ENCODE results near the gene NPTX2.
"Not testable (repeated sequence)": the region's sequence is repeated elsewhere in the genome, so short reads cannot be mapped to it uniquely, and the experiment has no call there.

The NPTX2 gene, protein sequence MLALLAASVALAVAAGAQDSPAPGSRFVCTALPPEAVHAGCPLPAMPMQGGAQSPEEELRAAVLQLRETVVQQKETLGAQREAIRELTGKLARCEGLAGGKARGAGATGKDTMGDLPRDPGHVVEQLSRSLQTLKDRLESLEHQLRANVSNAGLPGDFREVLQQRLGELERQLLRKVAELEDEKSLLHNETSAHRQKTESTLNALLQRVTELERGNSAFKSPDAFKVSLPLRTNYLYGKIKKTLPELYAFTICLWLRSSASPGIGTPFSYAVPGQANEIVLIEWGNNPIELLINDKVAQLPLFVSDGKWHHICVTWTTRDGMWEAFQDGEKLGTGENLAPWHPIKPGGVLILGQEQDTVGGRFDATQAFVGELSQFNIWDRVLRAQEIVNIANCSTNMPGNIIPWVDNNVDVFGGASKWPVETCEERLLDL

DNA sequence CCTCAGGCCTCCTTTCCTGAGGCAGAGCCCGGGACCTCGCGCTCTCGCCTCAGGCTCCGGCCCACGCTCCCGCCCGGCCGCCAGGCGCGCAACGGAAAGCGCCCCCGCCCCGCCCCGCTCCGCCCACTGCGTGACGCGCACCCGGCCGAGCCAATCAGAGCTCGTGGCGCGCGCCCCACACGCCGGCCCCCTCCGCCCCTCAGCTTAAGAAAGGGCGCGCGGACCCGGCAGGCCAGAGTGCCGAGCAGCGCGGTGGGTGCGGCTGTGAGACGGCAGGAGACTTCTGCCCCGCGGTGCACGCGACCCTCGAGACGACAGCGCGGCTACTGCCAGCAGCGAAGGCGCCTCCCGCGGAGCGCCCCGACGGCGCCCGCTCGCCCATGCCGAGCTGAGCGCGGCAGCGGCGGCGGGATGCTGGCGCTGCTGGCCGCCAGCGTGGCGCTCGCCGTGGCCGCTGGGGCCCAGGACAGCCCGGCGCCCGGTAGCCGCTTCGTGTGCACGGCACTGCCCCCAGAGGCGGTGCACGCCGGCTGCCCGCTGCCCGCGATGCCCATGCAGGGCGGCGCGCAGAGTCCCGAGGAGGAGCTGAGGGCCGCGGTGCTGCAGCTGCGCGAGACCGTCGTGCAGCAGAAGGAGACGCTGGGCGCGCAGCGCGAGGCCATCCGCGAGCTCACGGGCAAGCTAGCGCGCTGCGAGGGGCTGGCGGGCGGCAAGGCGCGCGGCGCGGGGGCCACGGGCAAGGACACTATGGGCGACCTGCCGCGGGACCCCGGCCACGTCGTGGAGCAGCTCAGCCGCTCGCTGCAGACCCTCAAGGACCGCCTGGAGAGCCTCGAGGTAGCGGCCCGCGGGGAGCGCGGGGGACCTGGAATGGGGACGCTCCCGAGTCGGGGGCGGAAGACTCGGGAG, at the start of gene NPTX2:
Gene NPTX2 (plus strand): TSS at position 235 of the 909 bp plus-strand sequence. CDS start 177 bp downstream, at position 412.
- DNase-seq, result peak; percentile 12

DNA sequence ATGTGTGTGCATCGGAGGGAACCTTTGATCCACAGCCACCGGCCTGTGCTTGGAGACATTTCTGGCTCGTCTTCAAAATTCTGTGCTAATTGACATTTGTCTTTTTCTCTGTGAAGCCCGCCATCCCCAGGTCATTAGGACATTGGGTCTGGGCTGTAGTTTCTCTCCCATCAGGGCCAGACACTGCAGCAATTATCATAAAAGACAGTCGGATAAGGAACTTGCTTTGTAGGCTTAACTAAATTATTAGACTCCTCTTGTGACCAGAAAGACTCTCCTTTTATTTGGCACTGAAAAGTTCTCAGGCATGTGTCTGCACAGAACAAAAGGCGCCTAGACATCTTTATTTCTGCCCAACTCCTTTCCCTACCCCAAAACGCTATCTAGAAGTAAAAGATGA, 49.1 kb upstream of the NPTX2 start:
- no peak for DNase-seq

DNA sequence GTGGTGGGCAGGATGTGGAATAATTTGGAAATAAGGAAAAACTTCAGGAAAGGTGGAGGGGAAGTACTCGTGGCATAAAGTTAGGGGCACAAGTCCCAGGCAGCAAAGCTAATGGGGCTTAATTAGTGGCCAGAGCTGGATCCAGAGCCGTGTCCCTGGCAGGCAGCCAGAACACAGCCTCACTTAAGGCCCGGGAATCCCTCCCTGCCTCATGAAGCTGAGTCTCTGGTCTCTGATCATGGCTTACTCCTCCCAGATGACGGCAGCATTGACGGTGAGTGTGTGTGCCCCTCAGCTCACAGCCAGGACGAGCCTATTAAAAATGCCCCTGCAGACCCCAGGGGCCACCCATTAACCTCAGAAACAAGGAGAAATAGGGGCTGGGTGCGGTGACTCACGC, 48.2 kb upstream of the NPTX2 start:
- DNase-seq, result no peak

DNA sequence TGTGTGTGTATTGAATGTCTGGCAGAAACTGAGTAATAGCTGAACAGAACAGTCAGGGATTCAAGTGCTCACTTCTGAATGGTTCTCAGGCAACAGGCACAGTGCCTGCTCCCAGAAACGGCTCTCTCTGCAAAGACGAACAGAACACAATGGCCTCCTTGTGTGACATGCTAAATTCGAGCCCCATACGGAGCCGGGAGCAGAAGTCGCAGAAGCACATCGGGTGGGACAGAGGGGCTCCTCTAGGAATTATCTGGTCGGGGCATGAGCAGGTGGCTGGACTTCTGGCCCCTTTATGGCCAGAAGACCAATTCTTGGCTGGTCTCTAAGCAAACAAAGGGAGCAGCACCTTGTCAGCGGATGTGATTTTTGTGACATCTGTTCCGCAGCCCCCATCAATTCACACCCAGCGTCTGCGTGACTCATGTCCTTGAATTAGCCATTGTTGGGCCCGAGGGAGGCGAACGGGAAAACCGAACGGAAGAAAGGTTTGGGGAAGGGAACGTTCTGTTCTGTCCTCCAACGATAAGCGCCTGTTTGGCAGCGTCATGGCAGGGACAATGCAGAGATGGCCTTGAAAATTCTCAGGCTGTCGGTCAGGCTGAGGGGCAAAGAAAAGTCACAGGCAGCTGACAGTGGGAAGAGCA, 47.3 kb upstream of the NPTX2 start:
- no peak for DNase-seq

DNA sequence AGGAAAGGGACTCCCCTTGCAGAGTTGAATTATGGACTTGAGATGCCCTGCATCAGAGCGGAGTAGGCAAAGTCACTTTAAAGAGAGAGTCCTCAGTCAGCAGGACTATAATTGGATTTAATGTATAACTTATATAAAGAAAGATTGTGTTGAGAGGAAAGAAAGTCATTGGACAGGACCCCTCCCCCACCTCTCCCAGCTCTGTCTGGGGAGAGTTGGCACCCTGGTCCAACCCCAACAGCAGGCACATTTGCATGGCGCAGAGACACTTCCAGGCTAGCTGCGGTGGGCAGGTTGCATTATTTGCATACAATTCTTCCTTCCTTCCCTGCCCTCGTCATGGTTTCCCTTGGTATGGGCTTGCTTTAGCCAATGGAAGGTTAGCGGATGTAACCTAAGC, 46.1 kb upstream of the NPTX2 start:
- DNase-seq, result no peak

DNA sequence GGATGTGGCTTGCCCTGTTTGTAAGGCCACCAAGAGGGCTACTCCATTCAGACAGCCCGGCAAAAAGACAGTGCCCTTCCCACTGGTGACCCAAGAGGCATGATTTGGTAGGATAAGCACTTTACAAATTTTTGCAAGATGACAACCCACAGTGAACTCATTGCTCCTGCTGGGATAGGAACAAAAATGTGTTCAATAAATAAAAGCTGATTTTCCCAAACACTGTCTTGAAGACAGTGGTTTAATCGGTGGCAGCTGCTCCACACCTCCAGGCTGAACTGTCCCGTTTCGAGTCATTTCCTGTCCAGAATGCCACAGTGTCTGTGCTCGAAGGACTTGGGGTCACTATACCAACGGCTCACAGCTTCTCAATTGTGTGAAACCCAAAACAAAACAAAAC, 45.1 kb upstream of the NPTX2 start:
- no peak for DNase-seq

DNA sequence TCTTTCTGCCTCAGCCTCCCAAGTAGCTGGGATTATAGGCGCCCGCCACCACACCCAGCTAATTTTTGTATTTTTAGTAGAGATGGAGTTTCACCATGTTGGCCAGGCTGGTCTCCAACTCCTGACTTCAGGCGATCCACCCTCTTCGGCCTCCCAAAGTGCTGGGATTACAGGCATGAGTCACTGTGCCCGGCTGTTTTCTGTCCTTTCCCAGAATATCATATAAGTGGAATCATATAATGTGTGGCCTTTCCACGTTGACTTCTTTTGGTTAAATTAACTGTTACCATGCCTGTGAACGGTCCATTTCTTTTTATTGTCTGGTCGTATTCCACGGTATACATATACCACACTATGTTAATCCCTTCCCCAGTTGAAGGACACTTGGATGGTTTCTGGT, 44.4 kb upstream of the NPTX2 start:
- not testable (repeated sequence) for DNase-seq

DNA sequence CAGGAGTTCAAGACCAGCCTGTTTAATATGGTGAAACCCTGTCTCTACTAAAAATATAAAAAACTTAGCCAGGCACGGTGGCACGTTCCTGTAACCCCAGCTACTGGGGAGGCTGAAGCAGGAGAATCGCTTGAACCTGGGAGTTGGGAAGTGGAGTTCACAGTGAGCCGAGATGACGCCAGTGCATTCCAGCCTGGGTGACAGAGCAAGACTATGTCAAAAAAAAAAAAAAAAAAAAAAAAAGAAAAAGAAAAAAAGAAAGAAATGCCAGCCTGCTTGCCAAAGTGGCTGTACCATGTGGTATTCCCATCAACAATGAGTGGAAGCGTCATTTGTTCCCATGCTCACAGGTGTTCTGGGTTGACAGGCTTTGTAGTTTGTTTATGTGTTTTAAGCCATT, 43.3 kb upstream of the NPTX2 start:
- no peak for DNase-seq

DNA sequence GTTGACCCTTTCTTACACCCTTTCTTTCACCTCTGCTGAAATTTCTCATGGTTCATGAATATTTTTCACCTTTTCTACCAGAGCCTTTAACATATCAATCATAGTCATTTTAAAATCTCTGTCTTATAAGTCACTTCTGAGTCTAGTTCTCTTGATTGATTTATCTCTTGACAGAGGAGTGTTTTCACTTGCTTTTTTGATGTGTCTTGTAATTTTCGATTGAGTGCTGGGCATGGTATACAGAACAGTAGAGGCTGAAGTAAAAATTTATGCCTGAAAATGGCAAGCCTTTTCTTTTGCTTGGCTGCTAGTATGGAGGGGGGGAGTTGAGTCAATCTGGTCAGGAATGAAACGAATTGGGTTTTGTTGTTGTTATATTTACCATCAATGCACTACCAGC, 41.2 kb upstream of the NPTX2 start:
- DNase-seq, result no peak

DNA sequence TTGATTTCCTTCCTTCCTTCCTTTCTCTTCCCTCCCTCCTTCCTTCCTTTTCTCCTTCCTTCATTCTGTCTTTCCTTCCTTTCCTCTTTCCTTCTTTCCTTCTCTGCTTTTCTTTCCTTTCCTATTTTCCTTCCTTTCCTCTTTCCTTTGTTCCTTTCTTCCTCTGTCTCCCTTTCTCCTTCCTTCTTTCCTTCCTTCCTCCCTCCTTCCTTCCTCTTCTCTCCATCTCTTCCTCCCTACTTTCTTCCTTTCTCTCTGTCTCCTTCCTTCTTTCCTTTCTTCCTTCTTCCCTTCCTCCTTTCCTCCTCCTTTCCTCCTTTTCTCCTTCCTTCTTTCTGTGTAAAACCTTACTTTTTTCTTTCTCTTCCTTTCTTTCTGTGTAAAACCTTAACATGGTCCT, 32.3 kb upstream of the NPTX2 start:
- DNase-seq, result no peak

DNA sequence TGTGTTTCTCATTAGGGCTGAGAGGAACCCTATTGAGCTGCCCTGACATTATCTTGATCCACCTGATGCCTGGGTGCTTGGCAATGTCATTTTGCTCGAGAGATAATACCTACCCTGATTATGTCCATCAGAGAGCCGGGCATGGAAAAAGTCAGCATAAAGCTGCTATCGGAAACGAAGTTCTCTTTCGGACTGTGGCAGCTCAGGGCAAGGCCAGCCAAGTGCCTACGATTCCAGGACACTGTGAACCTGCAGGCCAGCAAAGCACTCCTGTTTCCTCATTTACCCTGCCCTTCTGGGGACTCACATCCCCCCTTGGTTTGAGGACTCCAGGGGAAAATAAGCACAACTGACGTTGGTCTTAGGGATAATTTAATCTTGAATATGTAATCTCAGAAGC, 25.2 kb upstream of the NPTX2 start:
- no peak for DNase-seq

DNA sequence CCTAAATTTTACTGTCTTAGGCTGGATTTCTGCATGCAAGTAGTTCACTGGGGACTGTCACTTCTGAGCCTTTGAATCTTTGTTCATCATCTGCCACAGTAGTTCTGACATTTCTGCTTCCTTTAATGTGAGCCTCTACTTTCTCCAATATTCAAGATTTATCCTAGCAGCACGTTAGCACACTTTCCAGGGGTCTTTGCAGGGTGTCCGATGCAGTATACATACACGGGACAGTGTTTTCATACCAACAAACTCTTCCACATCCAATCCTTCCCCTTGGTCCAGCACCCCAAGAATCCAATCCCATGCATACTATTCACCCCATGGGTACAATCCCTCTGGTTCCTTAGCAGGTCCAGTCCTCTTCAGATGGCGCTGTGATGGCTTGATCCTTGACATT, 22.7 kb upstream of the NPTX2 start:
- no peak for DNase-seq

DNA sequence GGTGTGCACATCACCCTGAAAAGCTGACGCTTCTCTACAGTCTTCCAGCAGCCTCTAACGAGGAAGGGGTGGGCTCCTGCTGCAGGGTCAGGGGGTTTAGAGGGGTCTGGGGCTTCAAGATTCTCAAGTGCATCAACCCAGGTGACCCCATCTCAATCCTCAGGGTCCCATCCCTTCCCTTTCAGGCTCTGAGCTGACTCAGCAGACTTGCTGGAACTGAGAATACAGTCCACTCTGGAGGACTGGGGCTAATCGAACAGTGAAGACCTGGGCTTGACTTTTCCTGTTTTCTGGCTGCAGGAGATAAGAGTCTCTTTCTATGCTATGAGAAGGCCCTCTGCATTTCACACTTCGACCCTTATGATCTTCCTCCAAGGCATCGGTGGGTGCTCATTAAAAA, 22.3 kb upstream of the NPTX2 start:
- no peak for DNase-seq

DNA sequence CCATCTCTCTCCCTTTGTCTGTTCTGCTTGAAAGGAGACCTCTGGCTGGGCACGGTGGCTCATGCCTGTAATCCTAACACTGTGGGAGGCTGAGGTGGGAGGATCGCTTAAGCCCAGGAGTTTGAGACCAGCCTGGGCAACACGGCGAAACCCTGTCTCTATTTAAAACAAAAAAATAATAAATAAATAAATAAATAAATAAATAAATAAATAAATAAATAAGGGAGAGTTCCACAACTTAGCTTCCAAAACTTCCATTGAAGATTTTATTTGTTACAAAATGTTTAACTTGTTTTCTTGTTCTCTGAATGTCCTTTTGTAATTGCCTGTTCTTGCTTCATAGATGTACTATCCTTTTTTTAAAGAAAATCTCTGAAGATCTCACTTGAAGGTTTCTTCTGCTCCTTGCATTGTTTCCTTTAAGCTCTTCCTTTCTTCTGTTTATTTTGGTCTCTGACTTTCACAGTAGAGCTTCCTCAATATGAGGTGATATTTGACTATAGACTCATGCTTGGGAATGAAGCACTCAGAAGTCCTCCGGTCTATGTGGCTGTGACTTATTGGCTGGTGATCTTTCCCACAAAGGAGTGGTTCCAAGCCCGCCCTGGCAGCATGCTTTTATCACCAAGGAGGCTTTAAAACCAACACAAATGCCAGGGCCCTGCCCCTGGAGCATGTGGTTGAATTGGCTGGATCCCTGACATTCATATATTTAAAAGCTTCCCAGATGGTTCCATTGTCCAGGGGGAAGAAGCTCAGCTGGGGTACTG, 18.1 kb upstream of the NPTX2 start:
- no peak for DNase-seq

DNA sequence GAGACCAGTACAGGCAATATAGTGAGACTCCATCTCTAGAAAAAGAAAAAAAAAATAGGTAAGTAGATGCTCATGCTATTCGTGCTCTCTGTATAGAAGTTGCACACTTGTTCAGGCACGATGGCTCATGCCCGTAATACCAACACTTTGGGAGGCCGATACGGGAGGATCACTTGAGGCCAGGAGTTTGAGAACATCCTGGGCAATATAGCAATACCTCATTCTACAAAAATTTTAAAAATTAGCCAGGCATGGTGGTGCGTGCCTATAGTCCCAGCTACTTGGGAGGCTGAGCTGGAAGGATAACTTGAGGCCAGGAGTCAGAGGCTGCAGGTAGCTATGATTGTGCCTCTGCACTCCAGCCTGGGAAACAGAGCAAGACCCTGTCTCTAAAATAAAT, 17.2 kb upstream of the NPTX2 start:
- DNase-seq, result no peak

DNA sequence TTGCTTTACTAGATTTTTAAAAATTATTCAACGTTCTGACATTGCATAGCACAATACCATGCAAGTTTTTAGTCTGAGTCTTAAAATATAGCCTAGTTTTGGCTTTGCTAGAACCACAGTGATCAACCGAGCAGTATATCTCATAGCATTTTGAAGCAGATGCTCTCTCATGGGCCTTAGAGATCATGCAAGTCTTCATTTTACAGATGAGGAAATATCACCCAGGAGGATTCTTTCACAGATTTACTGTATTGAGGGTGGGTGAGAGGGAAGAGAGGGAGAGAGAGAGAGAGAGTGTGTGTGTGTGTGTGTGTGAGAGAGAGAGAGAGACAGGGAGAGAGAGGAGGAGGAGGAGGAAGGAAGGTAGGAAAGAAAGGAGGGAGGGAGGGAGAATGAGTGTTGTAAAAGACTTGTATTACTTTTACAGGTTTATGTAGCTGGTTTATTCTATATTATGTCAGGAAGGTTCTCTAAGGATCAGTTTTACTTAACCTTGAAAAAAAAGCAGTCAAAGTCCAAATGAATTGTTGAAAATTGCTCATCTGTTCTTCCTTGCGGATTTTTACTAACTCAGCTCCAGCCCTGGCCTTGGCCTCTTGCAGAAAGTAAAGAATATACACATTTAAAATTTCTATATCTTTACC, 14.2 kb upstream of the NPTX2 start:
- DNase-seq, result no peak

DNA sequence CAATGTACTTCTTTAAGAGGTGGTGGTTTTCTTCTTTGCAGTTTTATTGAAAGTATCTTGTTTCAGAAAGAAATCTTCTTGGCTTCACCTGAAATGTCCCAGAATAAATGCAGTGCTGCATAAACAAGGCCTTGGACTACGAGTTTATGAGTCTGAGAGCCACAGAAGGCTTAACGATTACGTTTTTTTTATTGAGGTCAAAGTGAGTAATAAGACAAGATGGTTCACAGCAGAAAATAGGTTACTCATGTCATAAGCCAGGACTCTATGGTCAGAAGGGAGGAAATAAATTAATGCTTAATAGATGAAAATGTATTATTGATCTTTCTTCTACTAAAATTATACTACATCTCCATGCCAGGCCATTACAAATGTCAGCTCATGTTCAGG, 13.7 kb upstream of the NPTX2 start:
- DNase-seq, result no peak

DNA sequence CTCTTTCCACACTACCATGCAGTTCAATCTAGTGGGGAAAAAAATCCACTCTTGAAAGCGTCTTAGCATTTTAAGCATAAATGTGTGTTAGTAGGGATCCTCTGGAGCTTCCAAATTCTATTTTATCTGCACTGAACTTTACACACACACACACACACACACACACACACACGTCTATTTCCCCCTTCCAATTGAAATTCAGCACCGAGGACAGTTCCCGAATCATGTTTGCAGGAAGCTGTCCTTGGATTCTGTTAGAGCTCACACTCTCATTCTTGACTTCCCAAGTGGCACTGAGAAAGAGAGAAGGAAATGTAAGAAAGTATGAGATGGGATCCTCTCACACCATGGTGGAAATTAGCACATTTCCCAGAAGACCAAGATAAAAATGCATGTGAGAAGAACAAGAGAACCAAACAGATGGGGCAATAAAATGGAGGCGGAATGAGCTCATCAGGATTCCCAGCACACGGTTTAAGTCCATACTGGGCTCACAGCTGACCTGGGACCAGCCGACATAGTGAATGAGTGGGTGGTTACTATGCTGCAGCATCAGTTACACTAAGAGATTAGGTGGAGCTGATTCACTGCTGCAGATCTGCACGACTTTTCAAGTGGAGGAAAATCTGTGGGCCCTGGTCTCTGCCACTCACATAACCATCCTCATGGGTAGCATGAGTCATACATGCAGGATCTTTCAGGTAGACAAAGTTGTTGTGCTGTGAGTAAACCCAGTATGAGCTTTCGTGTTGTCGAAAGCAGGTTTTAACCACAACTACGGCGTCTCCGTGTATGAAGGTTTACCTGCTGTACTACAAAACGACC, 3.3 kb upstream of the NPTX2 start:
- DNase-seq, result peak; percentile 30

DNA sequence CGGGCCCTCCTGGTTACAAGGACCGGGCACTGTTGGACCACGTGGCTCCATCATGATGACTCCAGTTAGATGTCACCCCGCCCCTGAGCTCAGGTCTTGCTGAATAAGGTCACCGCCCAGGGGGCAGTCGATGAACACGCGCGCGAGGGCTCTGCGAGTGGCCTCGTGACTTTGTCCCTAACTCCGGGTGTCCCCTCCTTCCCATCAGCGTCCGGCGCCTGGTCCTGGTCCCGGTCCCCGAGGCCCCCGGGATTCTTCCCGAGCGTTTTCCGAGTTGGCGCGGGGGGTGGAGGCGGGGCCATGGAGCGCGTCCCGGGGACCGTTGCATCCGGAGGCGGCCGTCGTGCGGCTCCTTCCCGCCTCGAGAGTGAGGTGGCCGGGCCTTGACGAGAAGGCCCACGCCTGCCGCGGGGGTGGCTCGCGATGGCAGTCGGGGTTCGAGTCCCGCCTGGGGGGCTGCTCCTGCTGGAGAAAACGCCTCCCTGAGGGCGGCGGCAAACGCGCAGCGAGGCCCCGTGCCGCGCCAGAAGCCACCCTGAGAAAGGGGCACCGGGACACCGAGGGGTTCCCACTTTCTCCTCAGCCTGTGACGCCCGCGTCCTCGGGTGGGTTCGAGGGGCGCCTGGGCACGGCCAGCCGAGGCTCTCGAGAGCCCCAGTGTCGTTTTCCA, 569 bp upstream of the NPTX2 start:
- DNase-seq, result no peak

DNA sequence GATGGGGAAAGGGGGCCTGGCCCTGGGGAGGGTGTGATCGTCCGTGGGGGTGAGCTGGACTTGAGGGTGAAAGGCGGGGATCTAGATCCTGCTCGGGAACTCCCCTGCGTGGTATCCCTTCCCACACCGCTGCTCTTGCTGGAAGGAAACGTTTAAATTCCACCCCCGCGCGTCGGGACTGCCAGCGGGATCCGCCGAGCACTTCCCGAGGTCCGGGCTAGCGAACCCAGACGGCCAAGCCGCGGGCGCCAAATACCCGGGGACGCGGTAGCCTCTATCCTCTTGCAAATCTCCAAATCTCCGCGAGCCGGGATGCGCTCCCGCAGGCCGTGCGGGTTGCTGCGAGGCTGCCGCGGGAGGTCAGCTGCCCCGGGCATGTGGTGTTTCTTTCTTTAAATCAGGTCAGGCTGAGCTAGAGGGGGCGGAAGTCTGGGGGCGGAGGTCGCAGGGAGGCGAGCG, 904 bp downstream of the NPTX2 start:
- no peak for DNase-seq

DNA sequence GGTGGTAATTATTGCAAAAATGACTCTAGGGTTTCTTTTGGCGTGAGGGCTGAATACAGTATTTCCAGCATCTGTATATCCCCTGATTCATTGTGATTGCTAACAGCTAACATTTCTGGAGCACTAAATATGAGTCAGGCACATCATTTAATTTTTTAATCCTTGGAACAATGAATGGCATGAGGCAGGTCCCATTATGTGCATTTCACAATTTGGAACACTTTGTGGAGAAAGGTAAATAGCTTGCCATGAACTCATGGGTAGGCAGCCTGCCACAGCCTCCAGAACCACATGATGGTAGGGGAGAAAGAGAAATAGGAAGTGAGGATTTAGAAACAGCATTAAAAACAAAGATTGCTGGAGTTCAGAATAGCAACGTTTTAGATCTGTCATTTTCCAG, 1.7 kb downstream of the NPTX2 start:
- no peak for DNase-seq
